Natural killer cell (primary cell): ENCODE data around the gene THG1L. TPM values are rescaled to one million over a fixed set of nuclear protein-coding genes. Genes with fewer than 3 reads are reported as not detected.

Source experiments
- ATAC-seq, 3 donors: fragments of 150-1000 bp in 2 of 3; fragments of 200-7000 bp in 1 of 3; cut with Tn5 transposase; 1 replicate in 1 of 3; 2 replicates in 2 of 3; pipeline ENCODE4 v1.10.0; 2021; ENCODE audit warnings: mild to moderate bottlenecking in 2 of 3, moderate library complexity in 2 of 3
- DNase-seq, 2 donors: peaks; one replicate each; pipeline versions ENCODE4 v3.0.0 to v3.0.0-alpha.2; 2013 to 2021; ENCODE audit warnings: mixed read lengths in 1 of 2
- H3K27ac ChIP-seq: one replicate; pipeline ENCODE4 v1.5.1; 2013; ENCODE audit warnings: mild to moderate bottlenecking, low read length
- H3K27me3 ChIP-seq: one replicate; pipeline ENCODE4 v1.6.1; 2013; ENCODE audit warnings: low read length; ENCODE audit not compliant: control insufficient read depth, insufficient read depth
- H3K36me3 ChIP-seq: one replicate; pipeline ENCODE4 v1.6.1; 2013; ENCODE audit warnings: low read length; ENCODE audit not compliant: control insufficient read depth, insufficient read depth
- H3K4me1 ChIP-seq: one replicate; pipeline ENCODE4 v1.6.1; 2013; ENCODE audit warnings: low read length; ENCODE audit not compliant: control insufficient read depth, insufficient read depth
- H3K4me3 ChIP-seq: one replicate; pipeline ENCODE4 v1.5.1; 2013; ENCODE audit warnings: low read length
- H3K9me3 ChIP-seq: one replicate; pipeline ENCODE4 v1.6.1; 2013; ENCODE audit warnings: low read length; ENCODE audit not compliant: control insufficient read depth, insufficient read depth
- H3K27ac Mint-ChIP-seq, 2 donors: one replicate each; pipeline ENCODE4 v1.8.0; 2022; ENCODE audit warnings: mild to moderate bottlenecking in 2 of 2, mixed read lengths in 2 of 2, moderate library complexity in 1 of 2
- H3K27me3 Mint-ChIP-seq, 2 donors: one replicate each; pipeline ENCODE4 v1.8.0; 2022; ENCODE audit warnings: low read depth in 2 of 2, mixed read lengths in 2 of 2
- H3K36me3 Mint-ChIP-seq: one replicate; pipeline ENCODE4 v1.8.0; 2022; ENCODE audit warnings: mixed read lengths
- H3K4me1 Mint-ChIP-seq, 2 donors: one replicate each; pipeline ENCODE4 v1.8.0; 2022; ENCODE audit warnings: mixed read lengths in 2 of 2
- H3K4me3 Mint-ChIP-seq: one replicate; pipeline ENCODE4 v1.8.0; 2022; ENCODE audit warnings: mild to moderate bottlenecking, moderate library complexity, mixed read lengths
- H3K9me3 Mint-ChIP-seq, 2 donors: one replicate each; pipeline ENCODE4 v1.8.0; 2022; ENCODE audit warnings: mixed read lengths in 2 of 2
- WGBS: methylation state at CpG from one replicate; pipeline ENCODE4 v1.1.7; 2013; ENCODE audit warnings: missing lambda C conversion rate; ENCODE audit not compliant: insufficient coverage; 5-methylcytosine and 5-hydroxymethylcytosine counted together
- intact Hi-C: fragments of 100-400 bp; cut with micrococcal nuclease; formaldehyde crosslinking; loops from one replicate; pipeline ENCODE4 v1.14.2; 2022
- total RNA-seq, 4 donors: library from RNA; stranded (reverse); fragments of 120-200 nt in 1 of 4; gene quantifications; one replicate each; pipeline versions ENCODE4 v1.2.3 to v1.2.4, GENCODE V29; 2013 to 2022
- TF ChIP-seq, protein P1 (sequence below): fragments of 200-600 bp; IDR thresholded peaks from one replicate; pipeline ENCODE4 v1.8.0; 2022; ENCODE audit warnings: antibody characterized with exemption

THG1L gene
- total RNA-seq, 3 donors from 2014 or later (not counting 1 experiment from before 2014, with no cell fraction given) = 3.1 to 4.7 (median 3.5) TPM

DNA sequence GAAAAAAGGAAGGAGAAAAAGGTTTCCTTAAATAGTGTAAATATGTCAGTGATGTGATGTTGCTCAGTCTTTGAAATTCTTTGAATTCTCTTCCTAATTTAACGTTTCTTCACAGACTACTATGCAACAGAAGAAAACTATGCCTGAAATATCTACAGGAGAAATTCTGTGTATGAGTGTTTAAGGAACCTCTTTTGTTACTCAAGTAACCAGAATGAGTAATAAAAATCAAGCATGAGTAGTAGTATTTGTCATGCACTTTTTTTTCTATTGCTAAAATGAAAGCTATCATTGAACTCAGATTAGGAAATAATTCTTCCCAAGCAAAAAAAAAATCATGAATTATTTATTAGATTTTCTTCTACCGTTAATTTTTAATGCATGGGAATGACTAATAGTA, 20.3 kb upstream of the THG1L start:
- intact Hi-C loops = loop anchor here (10.0 kb wide), 1 partner anchor 276 kb away; no protein-coding TSS in a partner anchor
- TF ChIP-seq, protein P1, sequence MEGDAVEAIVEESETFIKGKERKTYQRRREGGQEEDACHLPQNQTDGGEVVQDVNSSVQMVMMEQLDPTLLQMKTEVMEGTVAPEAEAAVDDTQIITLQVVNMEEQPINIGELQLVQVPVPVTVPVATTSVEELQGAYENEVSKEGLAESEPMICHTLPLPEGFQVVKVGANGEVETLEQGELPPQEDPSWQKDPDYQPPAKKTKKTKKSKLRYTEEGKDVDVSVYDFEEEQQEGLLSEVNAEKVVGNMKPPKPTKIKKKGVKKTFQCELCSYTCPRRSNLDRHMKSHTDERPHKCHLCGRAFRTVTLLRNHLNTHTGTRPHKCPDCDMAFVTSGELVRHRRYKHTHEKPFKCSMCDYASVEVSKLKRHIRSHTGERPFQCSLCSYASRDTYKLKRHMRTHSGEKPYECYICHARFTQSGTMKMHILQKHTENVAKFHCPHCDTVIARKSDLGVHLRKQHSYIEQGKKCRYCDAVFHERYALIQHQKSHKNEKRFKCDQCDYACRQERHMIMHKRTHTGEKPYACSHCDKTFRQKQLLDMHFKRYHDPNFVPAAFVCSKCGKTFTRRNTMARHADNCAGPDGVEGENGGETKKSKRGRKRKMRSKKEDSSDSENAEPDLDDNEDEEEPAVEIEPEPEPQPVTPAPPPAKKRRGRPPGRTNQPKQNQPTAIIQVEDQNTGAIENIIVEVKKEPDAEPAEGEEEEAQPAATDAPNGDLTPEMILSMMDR = no peak
- no peak for DNase-seq
- no CpG with 5 or more reads among the region's 2 CpGs for WGBS
- Mint-ChIP-seq H3K9me3 (no peaks in the 10 kb centered on the region), H3K36me3 (no peaks in the 10 kb centered on the region), H3K27me3 (peaks cover 6 to 13% of the 10 kb centered on the region in 2 donors), H3K27ac (no peak overlapping the region), H3K4me3 (no peak overlapping the region), H3K4me1 (no peaks in the 10 kb centered on the region)
- no peak overlapping the region for H3K4me3 ChIP-seq
- H3K27me3 ChIP-seq = no peaks in the 10 kb centered on the region
- no peak for ATAC-seq
- H3K36me3 ChIP-seq = no peaks in the 10 kb centered on the region
- no peaks in the 10 kb centered on the region for H3K9me3 ChIP-seq
- H3K4me1 ChIP-seq = no peaks in the 10 kb centered on the region
- H3K27ac ChIP-seq = no peak overlapping the region

DNA sequence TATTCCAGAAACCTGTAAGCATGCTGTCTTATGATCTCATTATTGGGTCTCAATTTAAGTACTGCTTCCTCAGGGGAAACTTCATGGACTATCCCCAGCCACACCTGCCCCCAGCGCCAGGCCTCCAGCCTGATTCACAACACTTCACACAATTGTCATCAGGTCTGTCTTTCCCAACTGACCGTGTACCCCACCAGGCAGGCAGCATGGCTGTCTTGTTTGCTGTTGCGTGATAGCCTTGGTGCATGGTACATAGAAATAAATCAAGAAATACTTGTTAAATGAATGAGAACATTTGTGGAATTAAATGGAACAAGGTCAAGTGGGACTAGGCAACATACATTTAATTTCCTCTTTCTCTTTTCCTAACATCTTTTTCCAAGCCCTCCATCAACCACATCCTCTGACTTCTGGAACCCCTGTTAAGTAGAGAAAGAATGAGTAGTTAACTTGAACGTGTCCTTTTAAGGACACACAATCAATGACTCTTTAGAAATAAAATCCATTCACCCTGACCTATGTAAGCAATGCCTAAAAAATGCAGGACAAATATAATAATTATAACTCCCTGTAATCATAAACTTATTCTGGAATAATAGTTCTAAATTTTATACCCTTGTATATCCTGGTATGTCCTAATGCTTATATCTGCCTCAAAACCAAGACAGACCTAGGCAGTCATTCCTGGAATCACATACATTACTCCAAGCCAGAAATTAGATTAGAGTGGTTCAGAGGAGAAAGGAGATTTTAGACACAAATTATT, 17.2 kb upstream of the THG1L start:
- no peaks in the 10 kb centered on the region for H3K4me1 Mint-ChIP-seq
- WGBS = 98% methylated on average over 3 of the region's 4 CpGs
- TF ChIP-seq, protein P1 = no peak

DNA sequence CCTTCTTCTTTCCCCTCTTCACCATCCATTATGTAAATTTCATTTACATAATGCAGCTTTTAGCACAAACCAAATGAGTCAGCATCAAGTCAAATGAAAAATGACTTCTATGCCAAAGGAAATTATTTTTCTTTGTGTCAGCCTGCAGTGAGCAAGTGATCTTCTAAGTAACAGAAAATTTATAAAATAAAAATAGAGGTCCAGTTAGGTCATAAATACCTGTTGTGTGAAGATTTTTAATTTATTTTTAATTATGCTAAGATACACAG, 16.7 kb upstream of the THG1L start:
- Histone ChIP-seq H3K9me3 (no peaks in the 10 kb centered on the region), H3K4me3 (no peak overlapping the region), H3K36me3 (no peaks in the 10 kb centered on the region), H3K4me1 (no peaks in the 10 kb centered on the region), H3K27ac (no peak overlapping the region), H3K27me3 (no peaks in the 10 kb centered on the region)
- H3K27ac Mint-ChIP-seq = no peak overlapping the region
- intact Hi-C loops = loop anchor here (10.0 kb wide), 1 partner anchor 280 kb away; no protein-coding TSS in a partner anchor
- no peaks in the 10 kb centered on the region for H3K36me3 Mint-ChIP-seq
- no peaks in the 10 kb centered on the region for H3K9me3 Mint-ChIP-seq
- H3K4me3 Mint-ChIP-seq = no peak overlapping the region
- ATAC-seq (no peak), DNase-seq (no peak)
- peaks cover 3 to 7% of the 10 kb centered on the region in 2 donors for H3K27me3 Mint-ChIP-seq
- no peaks in the 10 kb centered on the region for H3K4me1 Mint-ChIP-seq
- TF ChIP-seq, protein P1 = no peak

More for the DNA sequence above, 17.2 kb upstream of the THG1L start:
- Mint-ChIP-seq H3K4me3 (no peak overlapping the region), H3K9me3 (no peaks in the 10 kb centered on the region), H3K27me3 (peaks cover 3 to 7% of the 10 kb centered on the region in 2 donors), H3K27ac (no peak overlapping the region), H3K36me3 (no peaks in the 10 kb centered on the region)
- H3K4me1 ChIP-seq = no peaks in the 10 kb centered on the region
- no peak overlapping the region for H3K4me3 ChIP-seq
- no peaks in the 10 kb centered on the region for H3K27me3 ChIP-seq
- DNase-seq (no peak), ATAC-seq (no peak)
- no peaks in the 10 kb centered on the region for H3K9me3 ChIP-seq
- H3K27ac ChIP-seq = no peak overlapping the region
- H3K36me3 ChIP-seq = no peaks in the 10 kb centered on the region
- intact Hi-C loops = loop anchor here (10.0 kb wide), 1 partner anchor 279 kb away; no protein-coding TSS in a partner anchor

DNA sequence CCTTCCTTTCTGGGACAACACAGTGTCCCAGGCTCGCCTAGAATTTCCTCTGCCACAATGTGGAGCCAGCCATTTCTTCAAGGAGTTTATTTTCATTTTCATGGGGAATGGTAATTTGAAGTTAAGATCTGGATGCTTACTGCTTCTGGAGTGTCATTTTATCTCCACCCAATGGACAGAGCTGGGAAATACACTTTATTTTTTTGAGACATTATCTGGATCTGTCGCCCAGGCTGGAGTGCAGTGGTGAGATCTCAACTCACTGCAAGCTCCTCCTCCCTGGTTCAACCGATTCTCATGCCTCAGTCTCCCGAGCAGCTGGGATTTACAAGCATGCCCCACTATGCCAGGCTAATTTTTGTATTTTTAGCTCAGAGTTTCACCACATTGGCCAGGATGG, 12.7 kb upstream of the THG1L start:
- DNase-seq = peak in 1 of 2 donors; percentile 68
- H3K36me3 ChIP-seq = no peaks in the 10 kb centered on the region
- no peaks in the 10 kb centered on the region for H3K9me3 ChIP-seq
- WGBS = 5% methylated on average over 4 of the region's 4 CpGs
- Mint-ChIP-seq H3K4me3 (no peak overlapping the region), H3K9me3 (no peaks in the 10 kb centered on the region), H3K27me3 (peaks cover under 1 to 2% of the 10 kb centered on the region in 2 donors), H3K36me3 (no peaks in the 10 kb centered on the region), H3K4me1 (no peaks in the 10 kb centered on the region), H3K27ac (no peak overlapping the region)
- peak; percentile 67 to 81 (median 75) for ATAC-seq
- no peaks in the 10 kb centered on the region for H3K27me3 ChIP-seq
- H3K27ac ChIP-seq = no peak overlapping the region
- TF ChIP-seq, protein P1 = peak; percentile 18
- no peaks in the 10 kb centered on the region for H3K4me1 ChIP-seq
- intact Hi-C loops = loop anchor here (10.0 kb wide), 1 partner anchor 284 kb away; no protein-coding TSS in a partner anchor
- H3K4me3 ChIP-seq = no peak overlapping the region
